Ecto neural progenitor cell (in vitro differentiated cells): ENCODE results near the gene TGFBR3.

Experiments used
- DNase-seq: peaks from one replicate; pipeline ENCODE4 v3.0.0-alpha.2; 2018; ENCODE audit warnings: low spot score

Gene TGFBR3

GRCh38 chr1:91732291-91733107, 153.5 kb downstream of the TGFBR3 start:
- no peak for DNase-seq

DNA sequence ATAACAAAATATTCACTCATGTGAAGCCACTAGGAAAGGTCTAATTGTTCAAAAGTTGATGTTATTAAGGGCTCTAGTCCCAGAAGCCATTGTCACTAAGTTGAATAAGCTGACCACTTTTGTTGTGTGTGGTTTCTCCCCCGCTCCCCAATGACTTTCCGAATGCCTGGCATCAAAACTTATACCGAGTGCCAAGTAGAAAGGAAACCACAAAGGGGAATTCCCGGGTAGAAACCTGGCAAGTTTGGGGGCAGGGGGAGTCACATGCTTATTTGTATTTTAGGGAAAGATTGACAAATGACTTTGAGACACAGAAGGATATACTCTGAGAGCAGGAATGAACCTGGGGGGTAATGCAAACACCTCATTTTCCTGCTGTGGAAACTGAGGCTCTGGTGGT, 154.1 kb downstream of the TGFBR3 start:
- DNase-seq: no peak

- no peak for DNase-seq
Measured at GRCh38 chr1:91730801-91731732, 154.9 kb downstream of the TGFBR3 start.

- DNase-seq: no peak
Measured at GRCh38 chr1:91729621-91730358, 156.2 kb downstream of the TGFBR3 start.

DNA sequence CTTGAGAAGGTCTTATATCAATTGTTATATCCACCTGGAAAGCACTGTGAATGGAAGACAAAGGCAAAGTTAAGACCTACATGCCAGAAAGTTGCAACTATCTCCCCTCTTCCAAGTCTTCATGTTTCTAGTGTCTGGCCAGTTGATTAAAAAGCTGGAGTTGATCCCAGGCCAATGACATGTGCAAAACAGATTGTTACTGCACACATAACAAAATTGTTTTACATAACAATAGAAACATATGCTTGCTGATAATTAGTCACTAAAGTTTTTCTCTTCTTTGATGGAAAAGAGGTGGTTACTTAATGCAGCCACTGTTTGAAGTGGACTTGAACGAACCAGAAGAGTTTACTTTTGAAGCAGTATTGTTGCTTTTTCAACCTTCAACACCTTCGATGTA, 158.2 kb downstream of the TGFBR3 start:
- no peak for DNase-seq

DNA sequence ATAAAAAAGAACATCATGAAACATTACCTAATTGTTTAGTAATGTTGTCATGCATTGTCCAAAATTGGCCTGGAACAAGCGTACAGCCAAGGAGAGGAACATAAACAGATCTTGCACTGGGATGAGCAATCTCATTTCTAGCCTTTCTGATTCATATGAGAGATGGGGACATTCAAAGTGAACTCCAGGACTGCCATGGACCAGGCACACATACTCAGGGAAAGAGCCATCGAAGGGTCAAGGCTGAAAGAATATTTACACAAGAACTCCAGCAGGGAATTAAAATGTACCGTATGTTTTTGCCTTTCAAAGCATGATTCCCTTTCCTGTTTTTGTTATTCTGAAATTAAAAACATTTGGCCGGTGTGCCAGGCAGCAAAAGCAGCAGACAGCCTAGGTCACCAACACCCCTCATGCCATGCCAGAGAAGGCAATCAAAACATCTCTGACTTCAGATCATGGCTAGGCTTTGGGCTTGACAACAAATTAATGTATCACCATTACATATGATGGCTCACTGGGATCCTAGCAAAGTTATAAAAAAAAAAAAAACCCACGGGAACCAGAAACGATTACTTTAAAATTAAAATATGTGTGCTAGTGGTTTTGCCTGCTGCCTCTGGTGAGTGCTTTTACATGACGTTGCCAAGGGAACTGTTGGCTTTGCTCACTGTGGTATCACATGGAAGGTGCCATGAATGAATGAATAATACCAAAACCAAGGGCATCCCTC, 159.8 kb downstream of the TGFBR3 start:
- DNase-seq: no peak

GRCh38 chr1:91725618-91725988, 160.3 kb downstream of the TGFBR3 start:
- DNase-seq: no peak

- DNase-seq: no peak
Measured at GRCh38 chr1:91724644-91725043, 161.3 kb downstream of the TGFBR3 start.

DNA sequence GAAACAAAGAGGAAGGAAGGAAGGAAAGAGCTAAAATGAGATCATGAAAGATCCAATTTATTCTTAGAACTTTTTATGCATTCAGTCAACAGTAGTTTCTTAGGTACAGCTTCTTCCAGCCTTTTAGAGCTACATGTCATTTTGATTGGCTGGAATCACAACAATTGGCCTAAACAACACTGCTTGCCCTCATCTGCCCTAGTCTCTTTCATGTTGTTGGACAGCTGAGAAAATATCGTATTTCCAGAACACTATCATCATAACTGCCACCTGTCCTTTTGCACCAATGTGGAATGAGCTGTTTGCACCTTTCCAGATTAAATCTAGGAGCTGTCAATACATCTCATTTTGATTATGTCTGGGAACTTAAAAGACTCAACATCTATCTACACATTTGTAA, 161.7 kb downstream of the TGFBR3 start:
- no peak for DNase-seq

GRCh38 chr1:91720044-91720443, 165.9 kb downstream of the TGFBR3 start:
- DNase-seq: no peak

DNA sequence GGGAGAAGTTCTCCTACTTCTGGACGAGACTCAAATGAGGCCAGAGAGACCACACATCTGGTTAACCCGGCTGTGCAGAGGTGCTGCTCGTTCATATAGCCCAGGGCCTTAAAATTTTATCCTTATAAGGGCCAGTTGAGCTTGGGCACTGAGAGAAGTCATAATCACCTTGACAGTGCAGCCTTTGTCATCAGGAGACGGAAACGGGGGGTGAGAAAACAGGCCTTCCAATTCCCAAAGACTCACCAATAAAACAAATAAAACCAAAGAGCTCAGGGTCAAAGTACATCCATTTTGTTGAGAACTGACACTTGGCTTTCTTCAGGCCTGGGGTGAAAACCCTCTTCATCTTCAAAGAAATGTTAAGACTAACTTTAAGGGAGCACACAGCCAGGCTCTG, 167.1 kb downstream of the TGFBR3 start:
- no peak for DNase-seq

- DNase-seq: no peak
Measured at GRCh38 chr1:91718368-91718767, 167.6 kb downstream of the TGFBR3 start.

DNA sequence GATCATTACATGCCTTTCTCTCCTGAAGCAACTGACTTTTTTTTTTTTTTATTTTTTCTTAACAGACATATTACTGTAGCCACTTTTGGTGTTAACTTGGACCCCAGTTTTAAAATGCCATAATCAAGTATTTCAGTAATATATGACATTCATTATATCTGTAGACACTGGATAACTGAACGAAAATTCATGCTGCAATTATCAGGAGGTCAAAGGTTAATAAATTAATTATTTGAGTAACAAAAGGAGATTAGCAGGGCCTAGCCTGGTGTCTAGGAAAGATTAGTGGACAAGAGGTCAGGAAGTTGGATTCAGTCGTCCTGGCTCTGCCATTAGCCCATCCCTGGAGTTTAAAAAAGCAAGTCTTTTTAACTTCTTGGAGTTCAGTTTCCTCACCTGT, 168.1 kb downstream of the TGFBR3 start:
- DNase-seq: no peak

DNA sequence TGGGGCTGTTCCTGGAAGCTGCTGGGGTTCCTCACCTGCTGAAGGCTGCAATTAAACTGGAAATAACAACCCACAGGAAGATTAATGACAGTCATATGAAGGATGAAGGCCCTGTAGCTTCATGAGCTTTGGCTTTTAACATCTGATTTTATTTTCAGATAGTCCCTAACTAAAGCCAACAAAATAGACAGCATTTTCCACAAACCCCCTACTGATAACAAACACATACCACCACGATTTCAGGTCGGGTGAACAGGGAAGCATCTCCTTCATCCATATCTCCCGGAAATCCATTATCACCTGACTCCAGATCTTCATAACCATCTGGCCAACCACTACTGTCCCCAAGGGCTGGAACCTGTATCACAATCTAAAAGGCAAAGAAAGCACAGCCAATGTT, 169.6 kb downstream of the TGFBR3 start:
- no peak for DNase-seq

GRCh38 chr1:91715416-91716000, 170.4 kb downstream of the TGFBR3 start:
- DNase-seq: no peak

DNA sequence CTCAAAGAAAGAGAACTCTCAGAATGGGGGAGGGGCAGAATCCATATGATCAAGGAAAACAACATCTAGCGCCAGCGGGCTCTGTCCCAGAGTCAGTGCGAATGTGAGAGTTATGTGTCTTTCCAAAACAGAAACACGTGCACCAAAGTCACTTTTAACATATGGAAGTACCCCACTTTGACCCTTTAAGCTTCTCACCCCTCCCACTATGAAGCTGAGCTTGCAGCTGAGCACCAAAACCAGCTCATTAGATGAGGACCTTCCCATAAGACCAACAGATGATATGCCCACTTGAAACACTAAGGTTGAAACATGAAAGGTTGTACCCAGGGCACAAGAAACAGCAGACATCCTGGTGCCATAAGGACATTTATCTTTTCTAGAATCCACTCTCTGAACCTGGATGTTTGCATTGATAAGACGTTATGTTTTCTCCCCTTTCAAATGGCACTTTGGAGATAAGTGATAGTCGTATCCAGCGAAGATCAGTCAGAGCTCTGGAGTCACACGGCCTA, 171.0 kb downstream of the TGFBR3 start:
- DNase-seq: no peak

- DNase-seq: no peak
Measured at GRCh38 chr1:91712981-91713841, 172.7 kb downstream of the TGFBR3 start.

GRCh38 chr1:91712393-91712792, 173.6 kb downstream of the TGFBR3 start:
- DNase-seq: no peak

DNA sequence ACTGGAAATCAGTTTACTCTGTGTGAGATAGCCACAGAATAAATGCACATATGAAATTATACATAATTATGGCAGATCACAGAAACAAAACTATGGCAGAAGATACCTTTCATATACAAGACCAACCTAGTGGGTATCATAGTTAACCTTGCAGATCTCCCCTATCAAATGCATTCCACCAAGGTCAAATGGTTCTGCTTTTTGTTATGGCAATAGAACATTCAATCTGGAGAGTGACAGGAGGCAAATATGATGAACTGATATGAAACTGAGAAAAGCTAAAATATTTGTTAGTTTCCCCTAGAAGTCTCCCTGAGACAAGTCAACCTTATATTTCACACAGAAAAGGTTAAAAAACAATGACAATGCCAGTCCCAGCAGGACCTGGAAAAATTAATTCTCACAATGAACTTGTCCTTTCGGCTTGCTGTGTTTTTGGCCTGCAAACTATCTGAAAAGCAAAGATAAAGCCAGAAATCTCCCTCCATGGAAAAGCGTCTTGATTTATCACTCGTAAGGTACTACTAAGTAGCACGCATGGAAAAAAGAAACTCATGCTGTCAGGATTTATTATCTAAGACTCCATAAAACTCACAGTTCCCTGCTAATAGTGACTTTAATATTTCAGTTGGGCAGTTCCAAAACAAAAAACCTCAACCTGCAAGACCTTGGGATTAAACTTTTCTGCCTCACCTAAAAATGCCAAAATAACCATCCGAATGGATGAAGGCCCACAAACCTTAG, 174.3 kb downstream of the TGFBR3 start:
- DNase-seq: no peak
